Spinal cord (tissue), 10 donors: Measurements from ENCODE around the gene MITF. TPM values are rescaled to one million over a fixed set of nuclear protein-coding genes. Genes with fewer than 3 reads are reported as not detected.

Experiments used
- DNase-seq, 6 donors: peaks; one replicate each; pipeline versions ENCODE4 v3.0.0 to v3.0.0-alpha.2; 2013 to 2015; ENCODE audit warnings: low spot score in 6 of 6, low read depth in 4 of 6
- H3K27ac ChIP-seq: one replicate; pipeline ENCODE4 v1.5.1; 2013; ENCODE audit warnings: low read depth, low read length, control low read depth
- H3K27me3 ChIP-seq: one replicate; pipeline ENCODE4 v1.6.1; 2013; ENCODE audit warnings: low read length; ENCODE audit not compliant: control insufficient read depth, insufficient read depth
- H3K36me3 ChIP-seq: one replicate; pipeline ENCODE4 v1.6.1; 2013; ENCODE audit warnings: low read length; ENCODE audit not compliant: control insufficient read depth, insufficient read depth
- H3K4me1 ChIP-seq: one replicate; pipeline ENCODE4 v1.6.1; 2013; ENCODE audit warnings: low read length; ENCODE audit not compliant: control insufficient read depth, insufficient read depth
- H3K4me3 ChIP-seq: one replicate; pipeline ENCODE4 v1.5.1; 2013; ENCODE audit warnings: low read depth, low read length, control low read depth
- H3K9me3 ChIP-seq: one replicate; pipeline ENCODE4 v1.6.1; 2013; ENCODE audit warnings: low read length; ENCODE audit not compliant: control insufficient read depth, insufficient read depth
- WGBS: methylation state at CpG from one replicate; pipeline ENCODE4 v1.1.5; 2013; ENCODE audit warnings: missing lambda C conversion rate; ENCODE audit not compliant: insufficient coverage; 5-methylcytosine and 5-hydroxymethylcytosine counted together
- polyA plus RNA-seq, 2 donors: library from polyadenylated mRNA; unstranded; fragments of 120-200 nt; gene quantifications; one replicate each; pipeline ENCODE4 v1.2.1, GENCODE V29; 2013; ENCODE audit not compliant: insufficient read length in 2 of 2
- total RNA-seq, 2 donors: library from RNA; depleted of rRNA in 1 of 2; stranded (reverse); fragments of 120-200 nt in 1 of 2; fragments of >200 nt in 1 of 2; gene quantifications; one replicate each; pipeline versions ENCODE4 v1.2.3 to v1.2.4, GENCODE V29; 2013 to 2014
- donor health status: healthy.

The MITF gene
- total and polyA plus RNA-seq, 4 donors = 4.5 to 11.7 (median 9.0) TPM

DNA sequence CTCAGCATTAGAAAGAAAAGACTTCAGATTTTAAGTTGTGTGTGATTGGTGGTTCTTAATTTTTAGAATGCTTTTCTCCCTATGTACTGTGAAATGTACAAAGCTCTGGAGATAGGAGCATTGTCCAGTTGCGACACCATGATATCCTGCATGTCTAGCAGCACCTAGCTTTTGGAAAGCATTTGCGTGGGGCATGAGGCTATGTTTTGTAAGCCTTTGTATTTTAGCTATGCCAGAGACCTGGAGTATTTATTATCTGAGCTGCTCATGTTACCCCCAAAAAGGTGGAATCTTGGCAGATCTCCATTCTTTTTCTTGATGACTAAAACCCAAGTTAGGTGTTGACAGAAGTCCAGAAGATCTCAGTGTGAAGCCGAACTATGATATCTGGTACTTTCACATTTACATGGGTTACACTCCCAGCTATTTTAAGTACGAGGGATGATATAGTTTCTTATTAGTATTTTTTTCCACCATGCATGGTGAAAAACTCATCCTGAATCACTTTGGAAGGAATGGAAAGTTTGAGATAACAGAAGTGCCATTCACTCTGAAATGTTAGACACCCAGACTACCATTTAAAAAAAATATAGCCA, 133.6 kb downstream of the MITF start:
- H3K4me3 ChIP-seq = no peak overlapping the region
- no peaks in the 10 kb centered on the region for H3K27me3 ChIP-seq
- H3K9me3 ChIP-seq = no peaks in the 10 kb centered on the region
- WGBS = 100% methylated on average over 1 of the region's 4 CpGs
- no peaks in the 10 kb centered on the region for H3K36me3 ChIP-seq
- no peaks in the 10 kb centered on the region for H3K4me1 ChIP-seq
- no peak for DNase-seq
- H3K27ac ChIP-seq = no peak overlapping the region

DNA sequence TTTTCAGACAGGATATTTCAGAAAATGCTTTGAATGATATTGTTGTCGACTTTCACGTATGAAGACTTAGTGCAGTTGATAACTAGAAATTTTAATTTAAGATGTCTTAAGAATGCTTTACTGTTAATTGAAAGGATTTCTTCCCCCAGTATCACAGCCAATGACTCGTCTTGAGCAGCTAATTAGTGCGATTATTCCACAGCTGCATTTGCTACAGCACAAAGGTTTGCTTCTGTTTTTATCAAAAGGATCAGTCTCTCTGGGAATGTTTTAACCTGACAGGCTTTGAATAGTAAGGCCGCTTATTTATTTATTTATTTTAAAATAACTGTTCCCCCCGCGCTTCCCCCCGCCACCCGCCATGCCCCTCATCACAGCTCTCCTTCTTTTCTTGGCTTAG, 136.8 kb downstream of the MITF start:
- no peak overlapping the region for H3K27ac ChIP-seq
- no peaks in the 10 kb centered on the region for H3K36me3 ChIP-seq
- no peaks in the 10 kb centered on the region for H3K4me1 ChIP-seq
- no CpG with 5 or more reads among the region's 9 CpGs for WGBS
- no peak overlapping the region for H3K4me3 ChIP-seq
- H3K9me3 ChIP-seq = no peaks in the 10 kb centered on the region
- H3K27me3 ChIP-seq = no peaks in the 10 kb centered on the region
- DNase-seq = peak in 2 of 6 donors; percentile 35 to 58

DNA sequence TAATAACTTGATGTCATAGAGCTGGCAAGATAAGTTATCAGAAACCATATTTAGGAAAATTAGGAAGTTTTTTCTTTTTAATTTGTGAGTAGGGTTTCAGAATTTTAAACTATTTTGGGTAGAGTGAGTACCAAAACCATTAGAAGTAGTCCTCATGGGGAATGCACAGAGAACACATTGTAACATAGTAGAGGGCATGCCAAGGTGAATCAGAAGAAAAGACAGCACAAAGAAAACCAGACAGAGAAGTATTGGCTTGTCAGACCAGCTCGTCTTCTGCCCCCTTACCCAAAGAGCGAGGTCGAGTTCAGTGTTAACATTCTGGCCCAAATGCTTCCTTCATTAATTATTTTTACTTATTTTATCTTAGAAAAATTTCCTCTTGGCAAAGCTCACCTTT, 139.0 kb downstream of the MITF start:
- H3K27ac ChIP-seq = no peak overlapping the region
- H3K36me3 ChIP-seq = no peaks in the 10 kb centered on the region
- H3K4me1 ChIP-seq = no peaks in the 10 kb centered on the region
- WGBS = no CpG with 5 or more reads among the region's 3 CpGs
- H3K27me3 ChIP-seq = no peaks in the 10 kb centered on the region
- H3K9me3 ChIP-seq = no peaks in the 10 kb centered on the region
- no peak for DNase-seq
- H3K4me3 ChIP-seq = no peak overlapping the region

DNA sequence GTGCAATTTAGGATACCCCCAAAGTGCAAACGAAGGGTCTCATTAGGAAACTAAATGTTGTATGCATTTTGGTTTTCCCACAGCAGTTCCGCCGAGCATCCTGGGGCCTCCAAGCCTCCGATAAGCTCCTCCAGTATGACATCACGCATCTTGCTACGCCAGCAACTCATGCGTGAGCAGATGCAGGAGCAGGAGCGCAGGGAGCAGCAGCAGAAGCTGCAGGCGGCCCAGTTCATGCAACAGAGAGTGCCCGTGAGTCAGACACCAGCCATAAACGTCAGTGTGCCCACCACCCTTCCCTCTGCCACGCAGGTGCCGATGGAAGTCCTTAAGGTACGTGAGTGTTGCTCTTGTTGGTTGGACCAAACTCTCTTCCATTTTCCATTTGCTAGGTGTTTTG, 139.8 kb downstream of the MITF start:
- H3K4me1 ChIP-seq = no peaks in the 10 kb centered on the region
- WGBS = 98% methylated on average over 10 of the region's 14 CpGs
- H3K36me3 ChIP-seq = no peaks in the 10 kb centered on the region
- no peaks in the 10 kb centered on the region for H3K27me3 ChIP-seq
- H3K27ac ChIP-seq = no peak overlapping the region
- H3K4me3 ChIP-seq = no peak overlapping the region
- DNase-seq = no peak
- no peaks in the 10 kb centered on the region for H3K9me3 ChIP-seq

DNA sequence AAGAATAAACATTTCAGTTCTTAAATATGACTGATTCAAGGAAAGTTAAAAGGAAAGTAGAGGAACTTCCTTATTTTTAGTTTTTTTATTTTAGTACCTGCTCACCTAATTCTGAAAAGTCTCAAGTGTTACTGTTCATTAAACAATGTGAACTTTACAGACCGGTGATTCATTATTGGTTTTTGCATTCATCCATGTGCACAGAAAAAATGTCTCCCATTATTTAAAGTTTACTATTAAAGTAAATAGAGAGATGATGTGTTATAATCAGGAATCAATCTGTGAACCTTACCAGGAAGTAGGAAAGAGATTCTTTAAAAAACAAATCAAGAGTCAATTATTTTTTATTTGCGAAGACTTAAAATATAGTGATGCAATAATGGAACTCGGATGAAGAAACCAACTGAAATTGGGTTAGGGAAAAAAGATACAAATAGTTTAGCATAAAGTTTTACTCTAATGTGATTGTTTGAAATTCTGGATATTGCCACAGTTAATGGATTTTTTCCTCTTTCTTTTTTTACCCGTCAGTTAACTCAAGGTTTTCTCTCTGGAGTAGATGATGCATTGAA, 140.9 kb downstream of the MITF start:
- Histone ChIP-seq H3K27ac (no peak overlapping the region), H3K36me3 (no peaks in the 10 kb centered on the region), H3K9me3 (no peaks in the 10 kb centered on the region), H3K27me3 (no peaks in the 10 kb centered on the region), H3K4me1 (no peaks in the 10 kb centered on the region), H3K4me3 (no peak overlapping the region)
- WGBS = no CpG with 5 or more reads among the region's 4 CpGs
- no peak for DNase-seq

DNA sequence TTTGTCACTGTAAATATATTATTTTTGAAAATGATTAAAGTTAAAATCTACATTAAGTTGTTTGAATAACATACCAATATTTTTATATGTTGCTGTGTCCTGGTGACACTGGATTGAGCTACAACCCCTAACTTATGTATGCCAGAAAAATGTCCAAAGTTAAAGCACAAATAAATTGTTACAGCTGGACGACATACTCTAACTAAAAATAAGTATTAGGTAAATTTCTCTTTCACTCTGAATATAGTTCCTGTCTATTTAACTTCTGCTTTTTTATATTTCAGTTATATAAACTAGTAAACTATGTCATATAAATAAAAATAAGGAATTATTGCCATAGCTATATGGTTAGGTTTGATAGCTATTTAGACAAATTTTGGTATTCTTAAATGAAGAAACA, 141.8 kb downstream of the MITF start:
- Histone ChIP-seq H3K9me3 (no peaks in the 10 kb centered on the region), H3K27me3 (no peaks in the 10 kb centered on the region), H3K4me3 (no peak overlapping the region), H3K36me3 (no peaks in the 10 kb centered on the region), H3K27ac (no peak overlapping the region), H3K4me1 (no peaks in the 10 kb centered on the region)
- no peak for DNase-seq
- WGBS = no CpG with 5 or more reads among the region's 1 CpG

DNA sequence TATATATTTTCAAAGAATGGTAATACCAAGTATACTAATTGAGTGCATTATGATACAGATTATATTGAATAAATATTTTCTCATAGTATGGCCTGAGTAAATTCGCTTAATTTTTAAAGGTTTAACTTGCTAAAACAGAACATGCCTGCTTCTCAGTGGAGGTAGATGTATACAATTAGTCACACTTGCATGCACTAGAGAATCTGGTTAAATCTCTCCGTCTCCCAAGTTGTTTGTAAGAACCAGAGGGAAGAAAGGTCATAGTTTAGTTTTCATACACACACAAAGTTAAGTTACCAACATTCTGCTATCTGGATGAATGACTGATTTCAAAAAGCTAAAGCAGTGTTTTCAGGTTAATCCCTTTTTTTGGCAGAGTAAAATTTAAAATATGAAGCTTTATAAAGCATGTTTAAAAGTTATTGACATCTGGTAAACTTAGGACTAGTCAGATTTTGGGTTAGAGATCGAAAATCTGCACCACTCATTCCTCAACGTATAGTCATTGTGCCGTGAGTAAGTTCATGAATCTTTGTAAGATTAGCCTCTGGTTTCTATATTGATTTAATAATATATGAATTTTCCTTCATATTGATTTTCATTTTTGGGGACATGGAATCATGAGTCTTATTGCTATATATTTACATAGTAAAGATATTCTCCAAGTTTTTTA, 142.6 kb downstream of the MITF start:
- Histone ChIP-seq H3K9me3 (no peaks in the 10 kb centered on the region), H3K4me1 (no peaks in the 10 kb centered on the region), H3K27me3 (no peaks in the 10 kb centered on the region), H3K27ac (no peak overlapping the region), H3K36me3 (no peaks in the 10 kb centered on the region), H3K4me3 (no peak overlapping the region)
- no peak for DNase-seq
- WGBS = no CpG with 5 or more reads among the region's 5 CpGs

DNA sequence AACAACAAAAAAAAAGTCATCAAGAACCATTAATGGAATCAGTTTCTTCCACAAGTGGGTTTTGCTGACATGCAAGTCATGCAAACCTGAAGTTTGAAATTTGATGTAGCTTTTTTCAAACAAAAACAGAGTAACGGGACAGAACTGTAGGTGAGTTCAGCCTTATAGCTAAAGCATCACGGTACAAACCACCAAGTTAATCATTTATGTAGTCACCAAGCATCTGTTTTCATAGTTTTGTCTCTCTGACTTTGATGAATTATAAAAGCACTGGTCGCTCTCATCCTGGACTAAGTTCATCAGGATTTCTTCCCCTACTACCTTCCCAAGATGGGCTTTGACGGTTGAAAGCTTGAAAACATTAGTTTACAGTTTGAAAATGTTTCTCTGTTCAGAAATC, 143.3 kb downstream of the MITF start:
- Histone ChIP-seq H3K4me3 (no peak overlapping the region), H3K27ac (no peak overlapping the region), H3K27me3 (no peaks in the 10 kb centered on the region), H3K36me3 (no peaks in the 10 kb centered on the region), H3K4me1 (no peaks in the 10 kb centered on the region), H3K9me3 (no peaks in the 10 kb centered on the region)
- DNase-seq = no peak
- no CpG with 5 or more reads among the region's 4 CpGs for WGBS

DNA sequence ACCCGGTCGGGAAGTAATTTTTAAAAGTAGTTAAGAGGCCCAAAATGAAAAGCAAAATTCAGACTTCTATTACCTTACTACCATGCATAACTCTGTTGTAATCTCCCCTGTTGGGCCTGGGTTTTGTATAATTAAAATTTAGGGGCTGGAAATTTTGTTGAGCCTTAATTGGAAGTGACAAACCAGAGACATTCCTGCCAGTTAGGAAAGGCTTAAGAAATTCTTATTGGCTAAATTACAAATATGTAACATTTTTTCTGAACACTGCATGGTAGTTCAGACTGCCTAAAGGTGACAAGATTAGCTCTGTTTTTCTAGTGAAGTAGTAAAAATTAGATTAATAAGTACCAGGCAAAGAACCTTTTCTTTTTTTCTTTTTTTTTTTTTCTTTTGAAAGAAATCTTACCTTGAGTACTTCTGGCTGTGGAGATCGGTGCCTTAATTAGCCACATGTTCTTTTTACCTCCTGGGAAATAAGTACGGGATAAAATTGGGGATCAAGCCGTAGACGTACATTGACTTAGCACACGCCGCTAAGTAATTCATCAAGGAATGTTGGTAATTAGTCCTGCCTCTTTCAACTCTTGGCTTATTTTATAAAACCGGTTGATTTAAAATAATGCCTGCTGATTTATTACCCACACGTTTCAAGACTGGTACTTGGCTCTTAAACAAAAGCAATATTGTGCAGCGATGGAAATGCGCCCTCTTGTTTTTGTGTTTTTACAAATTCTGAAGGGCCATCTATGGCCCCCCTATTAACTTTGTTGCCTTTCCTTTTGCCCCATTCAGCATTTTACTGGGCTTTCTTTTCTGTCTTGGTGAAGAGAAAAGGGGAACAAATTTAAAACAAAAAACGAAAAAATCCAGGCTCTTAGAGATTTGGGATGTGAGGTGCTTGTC, 149.0 kb downstream of the MITF start:
- Histone ChIP-seq H3K27ac (no peak overlapping the region), H3K36me3 (no peaks in the 10 kb centered on the region), H3K4me3 (no peak overlapping the region), H3K9me3 (no peaks in the 10 kb centered on the region), H3K4me1 (no peaks in the 10 kb centered on the region), H3K27me3 (peaks cover 11% of the 10 kb centered on the region)
- DNase-seq = peak in 5 of 6 donors; percentile 13 to 76 (median 28)
- WGBS = 24% methylated on average over 4 of the region's 13 CpGs
